NCI-H1048 (cell line): ENCODE measurements around the gene ALAS2.
"Not testable (repeated sequence)": the region's sequence is repeated elsewhere in the genome, so short reads cannot be mapped to it uniquely, and the experiment has no call there.

Experiments
- DNase-seq: peaks from one replicate; lab custom pipeline; 2025; lab: John Stamatoyannopoulos, UW

Gene ALAS2, protein sequence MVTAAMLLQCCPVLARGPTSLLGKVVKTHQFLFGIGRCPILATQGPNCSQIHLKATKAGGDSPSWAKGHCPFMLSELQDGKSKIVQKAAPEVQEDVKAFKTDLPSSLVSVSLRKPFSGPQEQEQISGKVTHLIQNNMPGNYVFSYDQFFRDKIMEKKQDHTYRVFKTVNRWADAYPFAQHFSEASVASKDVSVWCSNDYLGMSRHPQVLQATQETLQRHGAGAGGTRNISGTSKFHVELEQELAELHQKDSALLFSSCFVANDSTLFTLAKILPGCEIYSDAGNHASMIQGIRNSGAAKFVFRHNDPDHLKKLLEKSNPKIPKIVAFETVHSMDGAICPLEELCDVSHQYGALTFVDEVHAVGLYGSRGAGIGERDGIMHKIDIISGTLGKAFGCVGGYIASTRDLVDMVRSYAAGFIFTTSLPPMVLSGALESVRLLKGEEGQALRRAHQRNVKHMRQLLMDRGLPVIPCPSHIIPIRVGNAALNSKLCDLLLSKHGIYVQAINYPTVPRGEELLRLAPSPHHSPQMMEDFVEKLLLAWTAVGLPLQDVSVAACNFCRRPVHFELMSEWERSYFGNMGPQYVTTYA

DNA sequence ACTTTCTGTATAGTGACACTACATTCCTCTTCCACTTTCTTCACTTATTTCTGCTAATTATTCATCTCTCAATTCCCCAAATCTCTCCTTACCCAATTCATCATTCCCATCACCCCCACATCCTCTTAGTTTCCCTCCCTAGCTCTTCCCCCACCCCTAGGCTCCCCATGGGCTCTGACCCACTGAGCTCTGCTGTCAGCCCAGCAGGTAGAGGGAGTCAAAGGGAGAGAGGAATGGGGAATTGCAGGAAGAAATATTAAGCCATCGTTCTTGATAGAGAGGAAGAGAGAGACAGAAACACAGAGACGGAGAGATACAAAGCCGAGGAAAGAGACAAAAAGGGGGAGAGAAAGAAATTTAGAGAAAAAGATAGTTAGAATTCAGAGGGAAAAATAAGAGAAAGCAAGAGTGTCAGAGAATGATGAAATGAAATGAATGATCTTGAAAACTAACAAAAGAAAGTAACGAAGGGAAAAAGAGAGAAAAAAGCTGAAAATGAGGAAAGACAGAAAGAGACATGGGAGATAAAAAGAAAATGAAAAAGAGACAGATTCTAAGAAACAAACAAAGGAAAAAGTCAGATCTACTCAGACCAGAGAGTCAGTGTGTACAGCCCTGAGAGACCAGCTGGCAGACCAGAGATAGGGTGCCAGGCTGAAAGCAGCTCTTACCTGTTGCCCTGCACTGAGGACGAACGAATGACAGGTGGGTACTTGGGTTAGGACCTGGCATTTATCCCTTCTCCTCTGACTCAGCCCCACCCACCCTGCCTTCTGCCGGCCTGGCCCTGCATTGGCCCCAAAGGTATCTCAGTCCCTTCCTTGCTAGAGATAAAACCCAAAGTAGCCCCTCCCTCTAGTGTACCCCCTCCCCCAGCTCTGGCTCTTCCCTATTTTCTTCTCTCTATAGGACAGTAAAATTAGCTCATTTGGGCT, at the start of gene ALAS2:
Gene ALAS2, minus strand, starts transcription at position 707 of the 935 bp plus-strand sequence. CDS start 4,977 bp downstream, outside the sequence.
- no peak for DNase-seq

DNA sequence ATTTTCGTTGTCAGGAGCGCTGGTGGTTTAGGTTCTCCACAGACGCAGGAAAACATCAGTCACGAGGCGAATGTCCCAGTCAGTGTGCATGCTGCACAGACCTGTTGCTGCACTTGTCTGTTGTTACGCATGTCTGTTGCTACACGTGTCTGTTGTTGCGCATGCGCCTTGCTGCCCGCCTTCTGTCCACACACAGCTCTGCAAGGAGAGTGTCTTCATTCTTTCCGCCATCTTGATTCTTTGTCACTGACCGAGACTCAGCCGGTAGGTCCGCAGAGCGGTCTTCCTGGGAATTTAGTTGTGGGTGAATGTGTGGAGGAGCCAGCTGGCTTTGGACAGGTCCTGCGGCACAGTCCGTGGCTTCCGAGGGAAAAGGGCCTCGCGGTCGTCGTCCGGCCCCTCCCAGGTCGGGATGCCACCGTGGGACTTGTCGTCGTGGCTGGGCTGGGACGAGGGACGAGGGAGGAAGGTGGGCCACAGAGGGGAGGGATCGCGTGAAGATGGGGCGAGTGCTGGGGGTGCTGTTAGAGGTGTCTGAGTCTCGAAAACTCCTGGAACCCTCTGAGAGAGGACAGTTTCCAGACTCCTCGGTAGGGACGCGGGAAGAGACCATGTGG, 44.2 kb upstream of the ALAS2 start, which contains the start of gene PAGE2B:
Gene PAGE2B, plus strand, starts transcription at position 180 of the 617 bp plus-strand sequence. CDS start 1,012 bp downstream, outside the sequence.
- no peak for DNase-seq

DNA sequence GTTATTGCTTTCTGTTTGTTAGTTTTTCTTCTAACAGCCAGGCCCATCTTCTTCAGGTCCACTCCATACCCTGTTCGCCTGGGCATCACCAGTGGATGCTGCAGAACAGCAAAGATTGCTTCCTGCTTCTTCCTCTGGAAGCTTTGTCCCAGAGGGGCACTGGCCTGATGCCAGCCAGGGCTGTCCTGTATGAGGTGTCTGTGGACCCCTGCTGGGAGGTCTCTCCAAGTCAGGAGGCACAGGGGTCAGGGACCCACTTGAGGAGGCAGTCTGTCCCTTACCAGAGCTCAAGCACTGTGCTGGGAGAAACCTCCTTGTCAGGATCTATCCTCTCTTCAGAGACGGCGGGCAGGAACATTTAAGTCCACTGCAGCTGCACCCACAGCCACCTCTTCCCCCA, 41.5 kb upstream of the ALAS2 start:
- DNase-seq: no peak

DNA sequence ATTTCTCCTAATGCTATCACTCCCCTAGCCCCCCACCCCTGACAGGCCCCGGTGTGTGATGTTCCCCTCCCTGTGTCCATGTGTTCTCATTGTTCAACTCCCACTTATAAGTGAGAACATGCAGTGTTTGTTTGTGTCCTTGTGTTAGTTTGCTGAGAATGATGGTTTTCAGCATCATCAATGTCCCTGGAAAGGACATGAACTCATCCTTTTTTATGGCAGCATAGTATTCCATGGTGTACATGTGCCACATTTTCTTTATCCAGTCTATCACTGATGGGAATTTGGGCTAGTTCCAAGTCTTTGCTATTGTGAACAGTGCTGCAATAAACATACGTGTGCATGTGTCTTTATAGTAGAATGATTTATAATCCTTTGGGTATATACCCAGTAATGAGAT, 36.4 kb upstream of the ALAS2 start:
- DNase-seq: not testable (repeated sequence)

DNA sequence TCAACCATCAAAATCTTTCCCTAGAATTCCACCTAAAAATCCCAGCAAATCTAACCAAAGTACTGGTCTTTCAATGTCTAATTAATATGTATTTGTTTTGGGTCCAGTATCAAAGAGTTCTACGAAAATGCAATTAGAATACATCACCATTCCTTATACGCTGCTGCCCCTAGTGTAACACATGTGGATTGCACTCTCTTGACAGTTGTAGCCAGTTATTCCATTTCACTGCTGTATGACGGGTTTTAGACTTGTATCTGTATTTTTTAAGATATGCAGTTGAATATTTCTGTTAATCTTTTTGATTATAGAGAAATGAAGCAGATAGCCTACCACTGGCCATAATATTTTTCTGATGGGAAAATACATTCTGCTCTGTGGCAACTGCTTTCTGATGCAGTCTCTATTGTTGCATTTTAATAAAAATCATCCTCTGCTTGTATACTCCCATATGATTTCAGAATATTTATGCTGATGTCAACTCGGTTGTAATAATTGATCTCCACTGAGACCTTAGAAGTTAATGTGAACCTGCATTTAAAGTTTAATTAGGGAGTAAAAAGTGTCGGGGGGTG, 27.0 kb upstream of the ALAS2 start:
- DNase-seq: no peak

DNA sequence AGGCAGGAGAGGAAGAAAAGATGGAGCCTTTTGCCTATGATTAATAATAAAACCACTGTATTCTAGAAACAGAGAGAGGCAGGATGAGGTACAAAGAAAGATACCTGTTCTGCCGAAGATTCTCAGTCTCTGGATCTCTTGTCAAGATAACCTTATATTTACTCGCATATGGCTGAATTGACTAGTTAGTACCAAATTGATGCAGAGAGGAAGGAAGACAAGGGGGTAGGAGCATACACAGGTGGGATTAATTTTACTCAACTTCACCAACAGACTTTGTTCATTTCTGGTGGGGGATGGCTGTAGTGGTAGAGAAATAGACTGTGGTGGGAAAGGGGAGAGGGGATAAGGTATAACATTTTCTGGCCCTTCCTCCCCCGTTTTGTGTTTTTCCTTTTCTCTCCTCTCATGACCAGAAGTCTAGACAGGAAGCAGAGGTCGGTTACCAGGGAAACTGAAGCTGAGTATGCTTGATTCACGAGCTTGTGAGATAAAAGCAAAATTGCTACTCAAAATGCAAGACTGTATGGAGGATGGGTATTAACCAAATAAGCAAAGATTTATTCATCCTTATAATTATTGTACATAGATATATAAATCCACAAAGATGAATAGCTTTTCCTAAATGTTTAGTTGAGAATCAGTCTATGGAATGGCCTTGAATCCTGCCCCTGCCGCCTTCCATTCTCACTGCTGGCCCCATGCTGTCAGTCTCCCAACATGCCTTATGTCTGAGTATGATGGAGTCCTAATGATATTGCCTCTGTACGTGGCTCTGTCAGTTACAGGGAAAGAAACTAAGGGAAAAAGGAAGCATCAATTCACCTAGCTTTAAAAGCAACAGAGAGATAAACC, 26.3 kb upstream of the ALAS2 start:
- no peak for DNase-seq

DNA sequence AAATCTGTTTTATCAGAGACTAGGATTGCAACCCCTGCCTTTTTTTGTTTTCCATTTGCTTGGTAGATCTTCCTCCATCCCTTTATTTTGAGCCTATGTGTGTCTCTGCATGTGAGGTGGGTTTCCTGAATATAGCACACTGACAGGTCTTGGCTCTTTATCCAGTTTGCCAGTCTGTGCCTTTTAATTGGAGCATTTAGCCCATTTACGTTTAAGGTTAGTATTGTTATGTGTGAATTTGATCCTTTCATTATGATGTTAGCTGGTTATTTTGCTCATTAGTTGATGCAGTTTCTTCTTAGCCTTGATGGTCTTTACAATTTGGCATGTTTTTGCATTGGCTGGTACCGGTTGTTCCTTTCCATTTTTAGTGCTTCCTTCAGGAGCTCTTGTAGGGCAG, 19.8 kb upstream of the ALAS2 start:
- not testable (repeated sequence) for DNase-seq

DNA sequence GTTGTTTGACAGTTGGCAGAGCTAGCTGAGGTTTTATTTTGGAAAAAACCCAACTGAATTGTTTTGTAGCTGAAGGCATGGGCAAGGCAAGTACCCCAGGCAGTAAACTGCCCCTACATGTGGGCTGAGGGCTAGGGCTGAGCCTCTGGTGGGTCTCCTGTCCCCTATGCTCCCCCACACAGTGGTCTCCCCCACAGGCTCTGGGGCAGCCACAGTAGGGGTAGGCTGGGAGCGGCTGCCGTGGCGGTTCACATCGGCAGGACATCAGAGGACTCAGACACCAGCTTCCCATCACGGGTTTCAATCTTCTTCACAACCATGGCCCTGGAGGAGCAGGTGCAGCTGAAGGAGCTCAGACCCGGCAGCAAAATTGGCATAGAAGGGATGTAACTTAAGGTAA, 10.7 kb upstream of the ALAS2 start:
- no peak for DNase-seq

DNA sequence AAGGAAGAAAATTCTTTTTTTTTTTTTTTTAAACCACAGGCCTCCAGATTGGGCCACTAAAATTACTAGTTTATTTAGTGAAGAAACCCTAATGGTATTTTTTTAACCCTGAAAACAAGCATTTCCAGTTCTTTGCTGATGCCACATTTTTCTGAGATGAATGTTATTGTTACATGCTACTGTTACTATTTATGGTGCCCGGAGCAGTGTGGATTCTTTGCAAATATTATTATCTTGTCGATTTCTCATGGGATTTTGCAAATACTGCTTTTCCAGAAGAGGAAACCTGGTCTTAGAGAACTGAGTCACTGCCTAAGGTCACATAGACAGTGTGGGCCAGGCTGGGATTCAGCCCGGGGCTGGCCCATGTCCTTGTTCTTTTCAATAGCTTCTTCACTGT, 8.7 kb upstream of the ALAS2 start:
- no peak for DNase-seq

DNA sequence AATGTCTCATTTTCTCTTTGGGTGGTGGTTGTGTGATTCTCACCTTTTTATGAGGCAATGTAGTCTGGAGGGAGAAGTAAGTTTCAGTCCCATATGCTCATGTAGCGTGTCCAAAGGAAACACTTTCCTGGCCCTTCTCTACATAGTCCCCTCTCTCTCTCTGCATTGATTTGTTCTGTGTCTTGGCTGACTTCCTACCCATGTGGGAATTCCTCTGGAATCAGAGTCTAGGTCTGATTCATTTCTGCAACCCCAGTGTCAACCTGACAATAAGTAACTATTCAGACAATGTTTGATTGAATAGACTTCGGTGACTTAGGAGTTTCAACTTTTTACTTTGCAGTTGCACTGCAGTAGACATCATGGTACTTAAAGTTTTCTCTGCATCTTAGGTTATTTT, 2.7 kb upstream of the ALAS2 start:
- no peak for DNase-seq

DNA sequence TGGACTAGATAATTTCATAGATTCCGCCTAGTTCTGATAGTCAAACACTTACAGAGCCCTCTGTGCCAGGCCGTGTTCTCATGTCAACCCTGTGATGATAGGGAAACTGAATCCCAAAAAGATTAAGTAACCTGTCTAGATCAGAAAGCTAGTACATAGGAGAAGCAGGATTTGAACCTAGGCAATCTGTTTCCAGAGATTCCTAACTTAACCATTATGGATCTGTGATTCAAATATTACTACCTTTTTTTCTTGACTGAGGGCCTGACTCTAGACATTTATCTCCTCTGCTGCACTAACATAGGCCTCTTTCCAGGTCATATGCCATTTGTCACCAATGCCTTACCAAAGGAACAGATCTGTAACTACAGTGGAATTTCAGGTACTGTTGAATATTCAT, 1.5 kb downstream of the ALAS2 start:
- DNase-seq: no peak

DNA sequence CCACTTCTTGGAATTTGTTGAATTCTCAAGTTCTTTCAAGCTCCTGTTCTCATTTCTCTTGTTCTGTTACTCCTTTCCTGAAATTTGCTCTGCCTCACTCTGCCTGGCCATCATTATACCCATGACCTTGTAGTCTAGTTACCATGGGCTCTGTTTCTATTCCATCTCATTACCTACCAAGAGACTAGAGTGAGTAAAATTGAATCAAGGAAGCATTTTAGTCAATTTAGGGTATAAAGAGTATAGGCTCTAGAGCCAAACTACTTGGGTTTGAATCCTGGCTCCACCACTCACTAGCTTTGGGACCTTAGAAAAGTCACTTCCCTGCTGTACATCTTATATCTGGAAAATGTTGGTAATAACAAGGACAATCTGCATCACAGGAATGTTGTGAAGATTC, 2.2 kb downstream of the ALAS2 start:
- no peak for DNase-seq

DNA sequence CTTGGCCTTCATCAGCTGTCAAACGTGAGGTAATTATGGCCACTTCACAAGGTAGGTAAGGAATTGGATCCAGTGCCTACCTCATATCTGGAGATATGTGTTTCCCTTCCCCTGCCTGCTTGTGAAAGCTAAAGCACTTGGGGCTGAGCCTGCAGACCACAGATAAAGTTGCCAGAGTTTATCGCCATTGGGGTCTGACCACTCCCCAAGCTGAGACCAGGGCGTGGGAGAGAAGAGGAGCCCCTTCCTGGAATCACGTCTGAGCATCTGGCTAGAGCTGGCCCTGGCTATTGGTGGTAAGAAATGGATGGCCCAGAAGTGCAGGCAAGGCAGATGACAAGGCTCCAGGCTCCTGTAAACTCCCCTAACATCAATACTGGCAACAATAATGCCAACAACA, 2.7 kb downstream of the ALAS2 start:
- DNase-seq: no peak

DNA sequence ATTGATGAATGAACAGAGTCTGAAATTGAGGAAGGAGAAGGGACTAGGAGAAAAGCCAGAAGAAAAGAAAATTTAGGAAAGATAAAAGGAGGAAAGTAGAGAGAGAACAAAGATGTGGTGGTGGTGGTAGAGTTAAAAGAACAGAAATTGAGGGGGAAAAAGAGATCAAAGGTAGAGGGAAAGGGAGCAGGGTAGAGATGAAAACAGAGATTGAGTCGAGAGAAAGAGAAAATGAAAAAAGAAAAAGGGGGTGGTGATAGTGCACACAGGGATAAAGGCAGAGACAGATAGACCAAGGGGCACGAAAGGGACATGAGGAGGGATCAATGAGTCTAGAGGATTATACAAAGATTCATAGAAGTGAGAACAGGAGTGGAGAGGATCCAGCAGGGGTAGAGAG, 3.9 kb downstream of the ALAS2 start:
- no peak for DNase-seq

DNA sequence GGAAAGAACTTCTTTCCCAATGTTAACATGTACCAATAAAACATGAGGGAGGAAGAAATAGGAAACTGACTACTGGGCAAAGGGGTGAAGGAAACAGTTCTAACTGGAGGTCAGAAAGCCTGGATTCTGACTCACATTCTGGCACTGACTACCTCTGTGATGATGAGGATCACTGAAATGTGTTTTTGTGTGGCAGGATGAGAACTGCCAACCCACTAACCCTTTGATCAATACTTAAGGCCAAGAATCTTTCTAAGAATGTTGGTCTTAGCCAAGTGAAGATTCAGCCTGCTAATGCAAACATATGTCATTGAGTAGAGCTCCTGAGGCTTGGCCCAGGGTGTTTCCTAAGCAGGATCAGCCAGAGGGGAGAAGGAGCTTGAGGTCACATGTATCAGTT, 4.6 kb downstream of the ALAS2 start:
- DNase-seq: no peak

DNA sequence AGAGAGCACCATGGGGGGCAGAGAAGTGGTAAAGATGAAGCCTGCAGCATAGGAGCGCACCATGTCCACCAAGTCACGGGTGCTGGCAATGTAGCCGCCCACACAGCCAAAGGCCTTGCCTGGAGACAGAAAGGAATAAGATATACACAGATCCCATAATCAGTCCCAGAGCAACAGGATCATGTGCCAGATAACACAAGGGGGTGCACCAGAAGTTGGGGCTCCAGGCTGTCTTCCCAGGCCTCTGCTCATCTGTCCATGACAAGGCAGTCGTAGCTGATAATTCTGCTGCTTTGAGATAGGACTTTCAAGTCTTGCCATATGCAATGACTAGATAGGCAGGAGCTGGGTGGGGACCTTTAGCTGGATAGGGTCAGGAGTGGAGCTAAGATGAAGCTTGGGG, 15.9 kb downstream of the ALAS2 start:
- no peak for DNase-seq

DNA sequence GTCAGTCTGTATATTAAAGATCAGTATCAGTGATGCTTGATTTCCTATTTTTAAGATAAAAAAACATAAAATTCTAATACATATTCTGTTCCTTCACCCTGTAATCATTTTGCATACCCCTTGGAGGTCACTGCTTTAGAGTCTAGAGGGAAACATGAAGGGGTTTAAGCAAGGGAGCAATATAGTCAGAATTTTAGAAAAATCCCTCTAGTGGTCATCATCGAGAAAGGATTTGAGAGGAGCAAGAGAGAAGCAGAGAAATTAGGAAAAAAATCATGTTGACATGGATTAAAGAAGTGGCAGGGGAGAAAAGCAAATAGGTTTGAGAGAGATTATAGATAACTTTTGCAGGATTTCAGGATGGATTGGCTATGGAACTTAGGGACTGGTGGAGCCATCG, 19.5 kb downstream of the ALAS2 start:
- DNase-seq: no peak

DNA sequence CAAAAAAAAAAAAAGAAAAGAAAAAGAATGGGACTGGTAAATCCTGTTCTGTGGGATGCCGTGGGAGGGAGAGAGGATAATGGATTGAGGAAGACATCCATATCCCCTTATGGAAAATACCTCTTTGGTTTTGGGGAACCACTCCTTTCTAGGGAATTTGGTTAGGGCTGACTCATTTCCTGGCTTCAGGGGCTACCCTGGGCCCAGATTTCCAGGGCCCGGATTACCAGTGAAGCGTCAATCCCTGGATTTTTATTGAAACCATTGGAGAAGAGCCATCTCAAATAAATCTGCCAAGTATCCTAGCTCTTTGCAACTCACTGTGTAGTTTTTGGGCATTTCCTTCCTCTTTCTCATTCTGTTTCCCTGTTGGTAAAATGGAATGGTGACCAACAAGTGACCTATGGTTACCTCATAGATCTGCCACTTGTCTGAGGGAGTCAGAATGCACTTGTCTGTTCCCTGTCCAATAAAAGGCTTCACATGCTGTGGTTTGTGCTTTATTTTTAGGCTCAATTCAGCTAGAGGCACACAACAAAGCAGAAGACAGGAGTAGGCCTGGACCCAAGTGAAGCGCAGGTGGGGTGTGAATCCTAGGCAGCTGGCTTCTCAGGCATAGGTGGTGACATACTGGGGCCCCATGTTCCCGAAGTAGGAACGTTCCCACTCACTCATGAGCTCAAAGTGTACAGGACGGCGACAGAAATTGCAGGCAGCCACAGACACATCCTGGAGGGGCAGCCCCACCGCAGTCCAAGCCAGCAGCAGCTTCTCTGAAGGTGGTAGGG, 22.0 kb downstream of the ALAS2 start:
- DNase-seq: no peak

DNA sequence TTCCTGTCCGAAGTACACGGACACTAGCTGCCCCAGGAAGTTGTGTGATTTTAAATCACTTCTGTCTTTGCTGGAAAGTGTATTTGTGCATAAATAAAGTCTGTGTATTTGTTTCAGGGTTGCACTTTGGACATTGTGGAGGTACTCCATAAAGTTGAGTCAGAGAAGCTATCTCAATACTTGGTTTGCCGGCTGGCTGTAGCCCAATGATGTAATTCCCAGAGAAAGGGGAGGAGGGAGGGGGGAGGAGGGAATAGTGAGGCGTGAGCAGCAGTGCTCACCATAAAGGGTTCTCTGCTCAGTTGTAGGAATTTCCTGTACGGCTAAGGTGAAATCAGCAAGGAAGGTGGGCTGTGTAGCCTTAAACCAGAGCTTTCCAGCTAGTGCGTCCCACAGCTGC, 23.1 kb downstream of the ALAS2 start:
- no peak for DNase-seq
